ENCODE measurements around the gene MID2.
A peak's percentile ranks its signal among the peaks of the same experiment; 100 is the strongest.

Gene MID2

GRCh38 chrX:107840971-107841370 is 15.3 kb downstream of the MID2 start:
- Histone ChIP-seq H3K27ac (ENCODE audit: insufficient read depth in 1 of 2, low read depth in 1 of 2, low read length in 2 of 2, poor library complexity in 1 of 2, severe bottlenecking in 2 of 2) (no peak overlapping the region), H3K4me1 (ENCODE audit: control extremely low read depth in 1 of 4, control insufficient read depth in 4 of 4, insufficient read depth in 4 of 4, low read length in 3 of 4) (no peaks in the 10 kb centered on the region), H3K36me3 (ENCODE audit: control insufficient read depth in 4 of 4, insufficient read depth in 4 of 4, low read length in 3 of 4) (no peaks in the 10 kb centered on the region), H3K27me3 (replicated peaks in 2 of 5; ENCODE audit: control insufficient read depth in 4 of 5, insufficient read depth in 5 of 5, low read length in 4 of 5) (peaks cover 0 to 25% (median 9%) of the 10 kb centered on the region in 5 experiments), H3K4me3 (ENCODE audit: control insufficient read depth in 1 of 7, extremely low read depth in 1 of 7, insufficient read depth in 4 of 7, low read depth in 2 of 7, low read length in 6 of 7) (no peak overlapping the region), H3K9me3 (ENCODE audit: control extremely low read depth in 1 of 5, control insufficient read depth in 4 of 5, insufficient read depth in 2 of 5, low read depth in 1 of 5, low read length in 4 of 5) (no peaks in the 10 kb centered on the region)
- CTCF ChIA-PET = no interaction called here
- DNase-seq = no peak
- POLR2A ChIA-PET = no interaction called here
- 83% methylated on average over 15 of the region's 15 CpGs for WGBS (ENCODE audit: insufficient coverage)

GRCh38 chrX:107842715-107843400 is 17.2 kb downstream of the MID2 start:
- H3K4me3 ChIP-seq (ENCODE audit: control insufficient read depth in 1 of 7, extremely low read depth in 1 of 7, insufficient read depth in 4 of 7, low read depth in 2 of 7, low read length in 6 of 7) = no peak overlapping the region
- CTCF ChIA-PET = no interaction called here
- H3K36me3 ChIP-seq (ENCODE audit: control insufficient read depth in 4 of 4, insufficient read depth in 4 of 4, low read length in 3 of 4) = no peaks in the 10 kb centered on the region
- no peak overlapping the region for H3K27ac ChIP-seq (ENCODE audit: insufficient read depth in 1 of 2, low read depth in 1 of 2, low read length in 2 of 2, poor library complexity in 1 of 2, severe bottlenecking in 2 of 2)
- DNase-seq = no peak
- H3K4me1 ChIP-seq (ENCODE audit: control extremely low read depth in 1 of 4, control insufficient read depth in 4 of 4, insufficient read depth in 4 of 4, low read length in 3 of 4) = no peaks in the 10 kb centered on the region
- peaks cover 2 to 32% (median 20%) of the 10 kb centered on the region in 5 experiments for H3K27me3 ChIP-seq (replicated peaks in 2 of 5; ENCODE audit: control insufficient read depth in 4 of 5, insufficient read depth in 5 of 5, low read length in 4 of 5)
- H3K9me3 ChIP-seq (ENCODE audit: control extremely low read depth in 1 of 5, control insufficient read depth in 4 of 5, insufficient read depth in 2 of 5, low read depth in 1 of 5, low read length in 4 of 5) = no peaks in the 10 kb centered on the region
- 86% methylated on average over 5 of the region's 6 CpGs for WGBS (ENCODE audit: insufficient coverage)
- POLR2A ChIA-PET = no interaction called here

- peaks cover 0 to 5% (median 0%) of the 10 kb centered on the region in 4 experiments for H3K4me1 ChIP-seq (ENCODE audit: control extremely low read depth in 1 of 4, control insufficient read depth in 4 of 4, insufficient read depth in 4 of 4, low read length in 3 of 4)
- H3K27me3 ChIP-seq (replicated peaks in 2 of 5; ENCODE audit: control insufficient read depth in 4 of 5, insufficient read depth in 5 of 5, low read length in 4 of 5) = peaks cover 2 to 33% (median 28%) of the 10 kb centered on the region in 5 experiments
- peak in 1 of 3 donors; percentile 17 for DNase-seq
- no peak overlapping the region for H3K27ac ChIP-seq (ENCODE audit: insufficient read depth in 1 of 2, low read depth in 1 of 2, low read length in 2 of 2, poor library complexity in 1 of 2, severe bottlenecking in 2 of 2)
- WGBS (ENCODE audit: insufficient coverage) = no CpG with 5 or more reads among the region's 1 CpG
- H3K4me3 ChIP-seq (ENCODE audit: control insufficient read depth in 1 of 7, extremely low read depth in 1 of 7, insufficient read depth in 4 of 7, low read depth in 2 of 7, low read length in 6 of 7) = no peak overlapping the region
- H3K9me3 ChIP-seq (ENCODE audit: control extremely low read depth in 1 of 5, control insufficient read depth in 4 of 5, insufficient read depth in 2 of 5, low read depth in 1 of 5, low read length in 4 of 5) = no peaks in the 10 kb centered on the region
- ChIA-PET POLR2A (no interaction called here), CTCF (interaction anchor here (0.8 kb wide), 1 partner anchor 8 kb away, joined by 3 read pairs; no protein-coding TSS in a partner anchor)
- H3K36me3 ChIP-seq (ENCODE audit: control insufficient read depth in 4 of 4, insufficient read depth in 4 of 4, low read length in 3 of 4) = no peaks in the 10 kb centered on the region
Measured at GRCh38 chrX:107845625-107846024, 20.0 kb downstream of the MID2 start.

- no peak overlapping the region for H3K4me3 ChIP-seq (ENCODE audit: control insufficient read depth in 1 of 7, extremely low read depth in 1 of 7, insufficient read depth in 4 of 7, low read depth in 2 of 7, low read length in 6 of 7)
- H3K4me1 ChIP-seq (ENCODE audit: control extremely low read depth in 1 of 4, control insufficient read depth in 4 of 4, insufficient read depth in 4 of 4, low read length in 3 of 4) = peaks cover 0 to 5% (median 0%) of the 10 kb centered on the region in 4 experiments
- WGBS (ENCODE audit: insufficient coverage) = 83% methylated on average over 1 of the region's 2 CpGs
- H3K27ac ChIP-seq (ENCODE audit: insufficient read depth in 1 of 2, low read depth in 1 of 2, low read length in 2 of 2, poor library complexity in 1 of 2, severe bottlenecking in 2 of 2) = no peak overlapping the region
- ChIA-PET CTCF (no interaction called here), POLR2A (no interaction called here)
- peaks cover 2 to 40% (median 19%) of the 10 kb centered on the region in 5 experiments for H3K27me3 ChIP-seq (replicated peaks in 2 of 5; ENCODE audit: control insufficient read depth in 4 of 5, insufficient read depth in 5 of 5, low read length in 4 of 5)
- H3K36me3 ChIP-seq (ENCODE audit: control insufficient read depth in 4 of 4, insufficient read depth in 4 of 4, low read length in 3 of 4) = no peaks in the 10 kb centered on the region
- no peaks in the 10 kb centered on the region for H3K9me3 ChIP-seq (ENCODE audit: control extremely low read depth in 1 of 5, control insufficient read depth in 4 of 5, insufficient read depth in 2 of 5, low read depth in 1 of 5, low read length in 4 of 5)
- no peak for DNase-seq
Measured at GRCh38 chrX:107848591-107848990, 22.9 kb downstream of the MID2 start.

GRCh38 chrX:107849747-107850421 is 24.2 kb downstream of the MID2 start:
- Histone ChIP-seq H3K27me3 (replicated peaks in 2 of 5; ENCODE audit: control insufficient read depth in 4 of 5, insufficient read depth in 5 of 5, low read length in 4 of 5) (peaks cover 5 to 48% (median 17%) of the 10 kb centered on the region in 5 experiments), H3K27ac (ENCODE audit: insufficient read depth in 1 of 2, low read depth in 1 of 2, low read length in 2 of 2, poor library complexity in 1 of 2, severe bottlenecking in 2 of 2) (no peak overlapping the region), H3K4me3 (ENCODE audit: control insufficient read depth in 1 of 7, extremely low read depth in 1 of 7, insufficient read depth in 4 of 7, low read depth in 2 of 7, low read length in 6 of 7) (no peak overlapping the region), H3K9me3 (ENCODE audit: control extremely low read depth in 1 of 5, control insufficient read depth in 4 of 5, insufficient read depth in 2 of 5, low read depth in 1 of 5, low read length in 4 of 5) (no peaks in the 10 kb centered on the region), H3K4me1 (ENCODE audit: control extremely low read depth in 1 of 4, control insufficient read depth in 4 of 4, insufficient read depth in 4 of 4, low read length in 3 of 4) (peaks cover 0 to 5% (median 0%) of the 10 kb centered on the region in 4 experiments), H3K36me3 (ENCODE audit: control insufficient read depth in 4 of 4, insufficient read depth in 4 of 4, low read length in 3 of 4) (no peaks in the 10 kb centered on the region)
- ChIA-PET POLR2A (no interaction called here), CTCF (no interaction called here)
- 0% methylated on average over 1 of the region's 5 CpGs for WGBS (ENCODE audit: insufficient coverage)
- DNase-seq = peak in 2 of 3 donors; percentile 14 to 36

- no peak overlapping the region for H3K4me3 ChIP-seq (ENCODE audit: control insufficient read depth in 1 of 7, extremely low read depth in 1 of 7, insufficient read depth in 4 of 7, low read depth in 2 of 7, low read length in 6 of 7)
- 89% methylated on average over 1 of the region's 2 CpGs for WGBS (ENCODE audit: insufficient coverage)
- H3K36me3 ChIP-seq (ENCODE audit: control insufficient read depth in 4 of 4, insufficient read depth in 4 of 4, low read length in 3 of 4) = no peaks in the 10 kb centered on the region
- no peak overlapping the region for H3K27ac ChIP-seq (ENCODE audit: insufficient read depth in 1 of 2, low read depth in 1 of 2, low read length in 2 of 2, poor library complexity in 1 of 2, severe bottlenecking in 2 of 2)
- H3K4me1 ChIP-seq (ENCODE audit: control extremely low read depth in 1 of 4, control insufficient read depth in 4 of 4, insufficient read depth in 4 of 4, low read length in 3 of 4) = peaks cover 0 to 5% (median 0%) of the 10 kb centered on the region in 4 experiments
- CTCF ChIA-PET = no interaction called here
- POLR2A ChIA-PET = no interaction called here
- H3K9me3 ChIP-seq (ENCODE audit: control extremely low read depth in 1 of 5, control insufficient read depth in 4 of 5, insufficient read depth in 2 of 5, low read depth in 1 of 5, low read length in 4 of 5) = no peaks in the 10 kb centered on the region
- H3K27me3 ChIP-seq (replicated peaks in 2 of 5; ENCODE audit: control insufficient read depth in 4 of 5, insufficient read depth in 5 of 5, low read length in 4 of 5) = peaks cover 5 to 51% (median 18%) of the 10 kb centered on the region in 5 experiments
- no peak for DNase-seq
Measured at GRCh38 chrX:107850422-107850765, 24.7 kb downstream of the MID2 start.

GRCh38 chrX:107851215-107851614 is 25.5 kb downstream of the MID2 start:
- CTCF ChIA-PET = no interaction called here
- H3K36me3 ChIP-seq (ENCODE audit: control insufficient read depth in 4 of 4, insufficient read depth in 4 of 4, low read length in 3 of 4) = no peaks in the 10 kb centered on the region
- H3K27me3 ChIP-seq (replicated peaks in 2 of 5; ENCODE audit: control insufficient read depth in 4 of 5, insufficient read depth in 5 of 5, low read length in 4 of 5) = peaks cover 5 to 56% (median 21%) of the 10 kb centered on the region in 5 experiments
- H3K4me1 ChIP-seq (ENCODE audit: control extremely low read depth in 1 of 4, control insufficient read depth in 4 of 4, insufficient read depth in 4 of 4, low read length in 3 of 4) = peaks cover 0 to 5% (median 0%) of the 10 kb centered on the region in 4 experiments
- H3K27ac ChIP-seq (ENCODE audit: insufficient read depth in 1 of 2, low read depth in 1 of 2, low read length in 2 of 2, poor library complexity in 1 of 2, severe bottlenecking in 2 of 2) = no peak overlapping the region
- no peak overlapping the region for H3K4me3 ChIP-seq (ENCODE audit: control insufficient read depth in 1 of 7, extremely low read depth in 1 of 7, insufficient read depth in 4 of 7, low read depth in 2 of 7, low read length in 6 of 7)
- no peak for DNase-seq
- POLR2A ChIA-PET = no interaction called here
- no peaks in the 10 kb centered on the region for H3K9me3 ChIP-seq (ENCODE audit: control extremely low read depth in 1 of 5, control insufficient read depth in 4 of 5, insufficient read depth in 2 of 5, low read depth in 1 of 5, low read length in 4 of 5)
- WGBS (ENCODE audit: insufficient coverage) = 96% methylated on average over 2 of the region's 2 CpGs

Measured in common myeloid progenitor, CD34-positive (primary cell).